ENCODE data around the gene ZNF483. TPM values are rescaled to one million over a fixed set of nuclear protein-coding genes. Genes with fewer than 3 reads are reported as not detected.
"Not testable (repeated sequence)": the region's sequence is repeated elsewhere in the genome, so short reads cannot be mapped to it uniquely, and the experiment has no call there.

ZNF483 gene
- total RNA-seq, 1 experiment from 2014 or later: 1.3 TPM

GRCh38 chr9:111483858-111484571, 41.0 kb upstream of the ZNF483 start, which contains the start of gene ECPAS:
TSS of gene ECPAS (minus strand) at chr9:111484383. CDS start at chr9:111472918, 11,465 bp downstream.
- Mint-ChIP-seq H3K4me1 (ENCODE audit: insufficient read depth, unreplicated experiment) (peaks cover 15% of the 10 kb centered on the region), H3K36me3 (ENCODE audit: insufficient read depth, unreplicated experiment) (peaks cover 5% of the 10 kb centered on the region), H3K27ac (ENCODE audit: low read depth, unreplicated experiment) (peak within 1 kb of the TSS; percentile 86), H3K4me3 (ENCODE audit: unreplicated experiment) (peak within 1 kb of the TSS; percentile 84), H3K9me3 (ENCODE audit: unreplicated experiment) (no peaks in the 10 kb centered on the region), H3K27me3 (ENCODE audit: insufficient read depth, unreplicated experiment) (no peaks in the 10 kb centered on the region)
- DNase-seq (ENCODE audit: unreplicated experiment): peak; percentile 87
- intact Hi-C loops (cut with micrococcal nuclease): no loop called here
- no TSS peak for BruUV-seq (replicated peaks)
- TF ChIP-seq CTCF (IDR thresholded peaks at IDR 0.05; ENCODE audit: unreplicated experiment): no peak
- POLR2A ChIA-PET: interaction anchor here (0.6 to 4.0 kb wide), 13 partner anchors 10 to 147 kb away, joined by 3 to 31 read pairs (median 4); partner anchors contain the start of genes DNAJC25, PTGR1 and ZNF483
- CTCF ChIA-PET: no interaction called here

DNA sequence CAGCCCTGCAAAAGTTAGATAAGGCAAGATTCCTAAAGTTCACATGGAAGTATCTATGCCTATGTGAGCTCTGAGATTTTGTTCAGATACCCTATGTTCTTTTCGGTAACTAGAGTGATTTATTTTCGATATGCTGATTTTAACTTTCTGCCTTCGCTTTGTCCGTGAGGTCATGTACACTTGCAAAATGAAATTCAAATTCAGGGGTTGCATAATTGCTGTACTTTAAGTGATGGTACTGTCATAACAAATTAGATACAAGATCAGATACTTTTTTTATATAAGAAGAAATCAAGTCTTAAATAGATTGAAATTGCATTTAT, 40.4 kb upstream of the ZNF483 start:
- peaks cover 15% of the 10 kb centered on the region for H3K4me1 Mint-ChIP-seq (ENCODE audit: insufficient read depth, unreplicated experiment)
- H3K4me3 Mint-ChIP-seq (ENCODE audit: unreplicated experiment): peak overlapping the region; percentile 84
- TF ChIP-seq CTCF (IDR thresholded peaks at IDR 0.05; ENCODE audit: unreplicated experiment): no peak
- H3K27ac Mint-ChIP-seq (ENCODE audit: low read depth, unreplicated experiment): peak overlapping the region; percentile 57
- H3K27me3 Mint-ChIP-seq (ENCODE audit: insufficient read depth, unreplicated experiment): no peaks in the 10 kb centered on the region
- DNase-seq (ENCODE audit: unreplicated experiment): no peak
- no peaks in the 10 kb centered on the region for H3K9me3 Mint-ChIP-seq (ENCODE audit: unreplicated experiment)
- POLR2A ChIA-PET: interaction anchor here (0.6 to 4.0 kb wide), 6 partner anchors 16 to 128 kb away, joined by 3 to 31 read pairs (median 4); partner anchors contain the start of genes PTGR1 and ZNF483
- H3K36me3 Mint-ChIP-seq (ENCODE audit: insufficient read depth, unreplicated experiment): peaks cover 5% of the 10 kb centered on the region
- intact Hi-C loops (cut with micrococcal nuclease): no loop called here
- CTCF ChIA-PET: no interaction called here
- BruUV-seq (replicated peaks): no TSS peak

DNA sequence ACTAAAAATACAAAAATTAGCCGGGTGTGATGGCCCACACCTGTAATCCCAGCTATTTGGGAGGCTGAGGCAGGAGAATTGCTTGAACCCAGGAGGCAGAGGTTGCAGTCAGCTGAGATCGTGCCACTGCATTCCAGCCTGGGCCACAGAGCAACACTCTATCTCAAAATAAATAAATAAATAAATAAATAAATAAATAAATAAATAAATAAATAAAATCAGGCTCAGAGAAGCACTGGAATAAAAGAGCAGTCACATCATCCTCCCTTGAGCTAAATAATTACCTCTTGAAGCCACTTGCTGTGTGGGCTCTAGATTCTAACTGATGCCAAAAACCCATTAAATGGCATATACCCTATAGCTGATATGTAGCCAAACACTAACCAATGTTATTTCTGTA, 27.8 kb upstream of the ZNF483 start:
- H3K4me3 Mint-ChIP-seq (ENCODE audit: unreplicated experiment); H3K27me3 Mint-ChIP-seq (ENCODE audit: insufficient read depth, unreplicated experiment); H3K9me3 Mint-ChIP-seq (ENCODE audit: unreplicated experiment); H3K4me1 Mint-ChIP-seq (ENCODE audit: insufficient read depth, unreplicated experiment); BruUV-seq (replicated peaks); DNase-seq (ENCODE audit: unreplicated experiment); intact Hi-C loops (cut with micrococcal nuclease); CTCF ChIA-PET; H3K36me3 Mint-ChIP-seq (ENCODE audit: insufficient read depth, unreplicated experiment); H3K27ac Mint-ChIP-seq (ENCODE audit: low read depth, unreplicated experiment): not testable (repeated sequence)
- POLR2A ChIA-PET: interaction anchor here (0.6 kb wide), 2 partner anchors 65 to 134 kb away, joined by 3 to 4 read pairs; partner anchors contain the start of gene DNAJC25

- Mint-ChIP-seq H3K27me3 (ENCODE audit: insufficient read depth, unreplicated experiment) (no peaks in the 10 kb centered on the region), H3K36me3 (ENCODE audit: insufficient read depth, unreplicated experiment) (no peaks in the 10 kb centered on the region), H3K4me1 (ENCODE audit: insufficient read depth, unreplicated experiment) (no peaks in the 10 kb centered on the region), H3K27ac (ENCODE audit: low read depth, unreplicated experiment) (no peak overlapping the region), H3K9me3 (ENCODE audit: unreplicated experiment) (peaks cover 4% of the 10 kb centered on the region), H3K4me3 (ENCODE audit: unreplicated experiment) (no peak overlapping the region)
- TF ChIP-seq CTCF (IDR thresholded peaks at IDR 0.05; ENCODE audit: unreplicated experiment): no peak
- ChIA-PET POLR2A (no interaction called here), CTCF (no interaction called here)
- intact Hi-C loops (cut with micrococcal nuclease): no loop called here
- BruUV-seq (replicated peaks): no TSS peak
- DNase-seq (ENCODE audit: unreplicated experiment): no peak
Measured at GRCh38 chr9:111501005-111501562, 23.9 kb upstream of the ZNF483 start.

Measured in MCF 10A (cell line).